A673 (cell line): Measurements from ENCODE around the gene COBLL1. TPM values are rescaled to one million over a fixed set of nuclear protein-coding genes. Genes with fewer than 3 reads are reported as not detected.

ENCODE experiments used
- BruUV-seq: library from RNA; stranded (reverse); fragments of 400-500 nt; replicated peaks from 2 replicates; lab custom pipeline; 2021; lab: Mats Ljungman, UMichigan
- CTCF ChIA-PET: fragments of 300-600 bp; sonication (Branson Sonifier 250); formaldehyde crosslinking; loops from one replicate; lab custom pipeline; 2022; ENCODE audit warnings: antibody characterized with exemption; lab: Charles Lee
- POLR2A ChIA-PET: fragments of 300-600 bp; sonication (Branson Sonifier 250); formaldehyde crosslinking; loops from one replicate; lab custom pipeline; 2022; ENCODE audit warnings: antibody characterized with exemption; ENCODE audit not compliant: low non-redundant PET; lab: Charles Lee
- DNase-seq: peaks from one replicate; pipeline ENCODE4 v3.0.0-alpha.2; 2015; ENCODE audit warnings: low spot score
- H3K27ac ChIP-seq: fragments of 200-600 bp; sonication (generic); 2 replicates; pipeline ENCODE4 v1.5.1; 2016; ENCODE audit warnings: mixed run types, low read depth, mild to moderate bottlenecking, mixed read lengths, antibody characterized with exemption, low read length; ENCODE audit not compliant: poor library complexity, severe bottlenecking
- H3K27me3 ChIP-seq: fragments of 200-600 bp; sonication (generic); replicated peaks from 2 replicates; pipeline ENCODE4 v1.6.1; 2017; ENCODE audit warnings: mixed run types, low read depth, mild to moderate bottlenecking, mixed read lengths, antibody characterized with exemption, low read length; ENCODE audit not compliant: insufficient read depth, poor library complexity
- H3K36me3 ChIP-seq: fragments of 200-600 bp; sonication (generic); 2 replicates; pipeline ENCODE4 v1.6.1; 2016; ENCODE audit warnings: mixed run types, mild to moderate bottlenecking, mixed read lengths, antibody characterized with exemption, low read length; ENCODE audit not compliant: insufficient read depth, poor library complexity, severe bottlenecking
- H3K4me1 ChIP-seq: fragments of 200-600 bp; sonication (generic); 2 replicates; pipeline ENCODE4 v1.6.1; 2017; ENCODE audit warnings: mixed run types, mild to moderate bottlenecking, mixed read lengths, antibody characterized with exemption, low read length; ENCODE audit not compliant: insufficient read depth, poor library complexity, severe bottlenecking
- H3K4me3 ChIP-seq: fragments of 200-600 bp; sonication (generic); 2 replicates; pipeline ENCODE4 v1.5.1; 2016; ENCODE audit warnings: low read depth, mixed run types, mild to moderate bottlenecking, mixed read lengths, low read length; ENCODE audit not compliant: poor library complexity, severe bottlenecking
- H3K9me3 ChIP-seq: fragments of 200-600 bp; sonication (generic); 2 replicates; pipeline ENCODE4 v1.6.1; 2016; ENCODE audit warnings: mixed run types, low read depth, mild to moderate bottlenecking, mixed read lengths, antibody characterized with exemption, low read length; ENCODE audit not compliant: poor library complexity, severe bottlenecking
- CTCF ChIP-seq: fragments of 300-800, 200-600 bp; sonication (generic); conservative IDR thresholded peaks from 2 replicates; pipeline ENCODE4 v1.5.1; 2017; ENCODE audit warnings: low read depth, mild to moderate bottlenecking, antibody characterized with exemption, low read length, moderate library complexity, mixed read lengths
- EZH2 ChIP-seq: fragments of 200-600 bp; sonication (generic); IDR thresholded peaks from 2 replicates; pipeline ENCODE4 v1.6.1; 2017; ENCODE audit warnings: borderline replicate concordance, low read depth, mild to moderate bottlenecking, mixed read lengths, antibody characterized with exemption, low read length; ENCODE audit not compliant: poor library complexity, severe bottlenecking
- intact Hi-C: fragments of 100-400 bp; cut with micrococcal nuclease; formaldehyde crosslinking; loops from one replicate; pipeline ENCODE4 v1.10.0; 2022; ENCODE audit not compliant: unreplicated experiment
- total RNA-seq: library from RNA; stranded (reverse); gene quantifications from 2 replicates; pipeline ENCODE4 v1.2.3, GENCODE V29; 2021

Gene COBLL1
- total RNA-seq, 1 experiment from 2014 or later: 6.6 TPM

GRCh38 chr2:164700390-164700789 is 141.2 kb downstream of the COBLL1 start:
- Histone ChIP-seq H3K4me1 (peaks cover 12% of the 10 kb centered on the region), H3K9me3 (no peaks in the 10 kb centered on the region), H3K36me3 (no peaks in the 10 kb centered on the region), H3K27ac (no peak overlapping the region), H3K27me3 (no peaks in the 10 kb centered on the region), H3K4me3 (no peak overlapping the region)
- no peak for TF ChIP-seq CTCF
- TF ChIP-seq EZH2: no peak
- no peak for DNase-seq
- ChIA-PET CTCF (no interaction called here), POLR2A (no interaction called here)
- BruUV-seq: no TSS peak
- intact Hi-C loops: no loop called here

- Histone ChIP-seq H3K27me3 (no peaks in the 10 kb centered on the region), H3K27ac (no peak overlapping the region), H3K36me3 (no peaks in the 10 kb centered on the region), H3K9me3 (no peaks in the 10 kb centered on the region), H3K4me1 (peaks cover 28% of the 10 kb centered on the region), H3K4me3 (no peak overlapping the region)
- ChIA-PET CTCF (no interaction called here), POLR2A (no interaction called here)
- intact Hi-C loops: no loop called here
- DNase-seq: peak; percentile 50
- peak; percentile 72 for TF ChIP-seq CTCF
- no peak for TF ChIP-seq EZH2
- BruUV-seq: no TSS peak
These were observed 143.7 kb downstream of the COBLL1 start for GRCh38 chr2:164697688-164698461.

GRCh38 chr2:164696634-164697033 is 145.0 kb downstream of the COBLL1 start:
- no peak overlapping the region for H3K27ac ChIP-seq
- no peak overlapping the region for H3K4me3 ChIP-seq
- TF ChIP-seq CTCF (peak; percentile 24; the same call in 1 of the 2 replicates), EZH2 (no peak)
- peak; percentile 42 for DNase-seq
- ChIA-PET CTCF (no interaction called here), POLR2A (no interaction called here)
- no peaks in the 10 kb centered on the region for H3K36me3 ChIP-seq
- H3K27me3 ChIP-seq: no peaks in the 10 kb centered on the region
- no TSS peak for BruUV-seq
- H3K9me3 ChIP-seq: no peaks in the 10 kb centered on the region
- H3K4me1 ChIP-seq: peaks cover 41% of the 10 kb centered on the region
- intact Hi-C loops: no loop called here
